Effector memory CD4-positive, alpha-beta T cell (primary cell): ENCODE measurements around the gene PCED1A.
"Not testable (repeated sequence)": the region's sequence is repeated elsewhere in the genome, so short reads cannot be mapped to it uniquely, and the experiment has no call there.

Experiments used
- DNase-seq, 3 donors: peaks; one replicate each; pipeline ENCODE4 v3.0.0-alpha.2; 2020
- H3K27ac ChIP-seq: 2 replicates; pipeline ENCODE4 v1.7.0; 2013; ENCODE audit warnings: mild to moderate bottlenecking, low read length, moderate library complexity; ENCODE audit not compliant: insufficient read depth, poor library complexity, severe bottlenecking
- H3K27me3 ChIP-seq: replicated peaks from 2 replicates; pipeline ENCODE4 v1.7.0; 2013; ENCODE audit warnings: mild to moderate bottlenecking, low read length; ENCODE audit not compliant: insufficient read depth, control insufficient read depth, poor library complexity, severe bottlenecking
- H3K36me3 ChIP-seq: 2 replicates; pipeline ENCODE4 v1.7.0; 2013; ENCODE audit warnings: mild to moderate bottlenecking, low read length, moderate library complexity; ENCODE audit not compliant: control insufficient read depth, insufficient read depth
- H3K4me1 ChIP-seq: 2 replicates; pipeline ENCODE4 v1.7.0; 2013; ENCODE audit warnings: low read length, mild to moderate bottlenecking; ENCODE audit not compliant: control insufficient read depth, insufficient read depth, poor library complexity, severe bottlenecking
- H3K4me3 ChIP-seq: 2 replicates; pipeline ENCODE4 v1.7.0; 2013; ENCODE audit warnings: low read length, low read depth, mild to moderate bottlenecking; ENCODE audit not compliant: insufficient read depth, poor library complexity, severe bottlenecking
- H3K9me3 ChIP-seq: 2 replicates; pipeline ENCODE4 v1.7.0; 2013; ENCODE audit warnings: mild to moderate bottlenecking, low read length, moderate library complexity; ENCODE audit not compliant: control insufficient read depth

Gene PCED1A

DNA sequence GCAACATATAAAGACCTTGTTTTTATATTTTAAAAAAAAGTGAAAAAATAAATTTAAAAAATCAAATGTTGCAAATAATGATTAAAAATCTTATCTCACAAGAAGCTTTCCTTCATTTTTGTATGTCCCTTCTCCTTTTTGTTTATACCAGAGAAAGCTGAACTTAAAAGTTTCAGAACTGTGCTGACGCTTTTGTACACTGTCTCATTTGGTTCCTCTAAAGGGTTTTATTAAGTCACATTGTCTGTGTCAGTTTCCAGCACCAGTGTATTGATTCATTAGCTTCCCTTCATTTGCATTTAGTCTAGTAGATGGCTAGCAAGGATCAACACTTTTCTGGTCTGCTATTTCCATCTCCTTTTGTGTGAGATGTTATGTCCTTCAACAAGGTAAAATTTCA, 6.7 kb downstream of the PCED1A start:
- Histone ChIP-seq H3K36me3 (no peaks in the 10 kb centered on the region), H3K4me3 (no peak overlapping the region), H3K9me3 (no peaks in the 10 kb centered on the region), H3K4me1 (no peaks in the 10 kb centered on the region), H3K27me3 (no peaks in the 10 kb centered on the region), H3K27ac (no peak overlapping the region)
- no peak for DNase-seq

- H3K36me3 ChIP-seq, H3K4me1 ChIP-seq, H3K27ac ChIP-seq, H3K27me3 ChIP-seq, H3K9me3 ChIP-seq, H3K4me3 ChIP-seq, DNase-seq: not testable (repeated sequence)
Observed at GRCh38 chr20:2831206-2831605, 9.2 kb downstream of the PCED1A start.

- Histone ChIP-seq H3K9me3 (no peaks in the 10 kb centered on the region), H3K27ac (no peak overlapping the region), H3K27me3 (no peaks in the 10 kb centered on the region), H3K4me3 (no peak overlapping the region), H3K4me1 (peaks cover 6% of the 10 kb centered on the region), H3K36me3 (no peaks in the 10 kb centered on the region)
- DNase-seq = no peak
Observed at GRCh38 chr20:2829376-2829775, 11.1 kb downstream of the PCED1A start.

DNA sequence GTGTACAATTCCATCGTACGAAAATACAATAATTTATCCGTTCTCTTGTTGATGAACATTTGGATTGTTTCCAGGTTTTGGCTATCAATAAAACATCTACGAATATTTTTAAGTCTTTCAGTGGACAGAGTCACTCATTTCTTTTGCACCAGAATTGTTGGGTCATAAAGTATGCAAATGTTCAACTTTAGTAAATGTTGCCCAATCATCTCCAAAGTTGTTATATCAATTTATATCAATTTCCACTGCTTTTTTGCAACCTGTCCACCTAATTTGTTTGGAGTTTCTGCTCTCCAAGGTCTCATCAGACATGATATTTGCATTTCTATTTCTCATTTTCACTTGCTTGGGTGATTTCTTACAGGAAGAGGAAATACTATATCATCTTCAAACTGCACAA, 13.8 kb downstream of the PCED1A start:
- no peak for DNase-seq
- H3K4me3 ChIP-seq = no peak overlapping the region
- no peak overlapping the region for H3K27ac ChIP-seq
- no peaks in the 10 kb centered on the region for H3K9me3 ChIP-seq
- H3K36me3 ChIP-seq = no peaks in the 10 kb centered on the region
- no peaks in the 10 kb centered on the region for H3K27me3 ChIP-seq
- H3K4me1 ChIP-seq = peaks cover 11% of the 10 kb centered on the region

DNA sequence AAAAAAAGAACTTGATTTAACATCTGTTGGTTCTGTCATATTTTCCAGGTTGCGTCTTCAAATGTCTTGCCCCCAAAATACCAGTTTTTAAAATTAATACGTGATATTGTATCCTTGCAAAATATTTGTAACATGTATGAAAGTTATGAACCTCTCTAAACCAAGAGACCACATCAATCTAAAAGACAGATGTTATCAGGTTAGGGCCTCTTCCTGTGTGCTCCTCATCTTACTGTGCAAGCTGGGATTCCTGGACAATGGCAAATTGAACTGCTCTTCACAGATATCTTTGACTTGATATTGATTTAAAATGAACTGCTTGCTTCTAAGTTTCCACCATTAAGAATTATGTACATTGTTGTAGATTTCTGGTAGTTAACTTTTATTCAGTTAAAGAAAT, 14.7 kb downstream of the PCED1A start:
- H3K36me3 ChIP-seq = no peaks in the 10 kb centered on the region
- H3K9me3 ChIP-seq = no peaks in the 10 kb centered on the region
- no peak overlapping the region for H3K4me3 ChIP-seq
- no peaks in the 10 kb centered on the region for H3K27me3 ChIP-seq
- H3K27ac ChIP-seq = no peak overlapping the region
- DNase-seq = no peak
- H3K4me1 ChIP-seq = peaks cover 19% of the 10 kb centered on the region

DNA sequence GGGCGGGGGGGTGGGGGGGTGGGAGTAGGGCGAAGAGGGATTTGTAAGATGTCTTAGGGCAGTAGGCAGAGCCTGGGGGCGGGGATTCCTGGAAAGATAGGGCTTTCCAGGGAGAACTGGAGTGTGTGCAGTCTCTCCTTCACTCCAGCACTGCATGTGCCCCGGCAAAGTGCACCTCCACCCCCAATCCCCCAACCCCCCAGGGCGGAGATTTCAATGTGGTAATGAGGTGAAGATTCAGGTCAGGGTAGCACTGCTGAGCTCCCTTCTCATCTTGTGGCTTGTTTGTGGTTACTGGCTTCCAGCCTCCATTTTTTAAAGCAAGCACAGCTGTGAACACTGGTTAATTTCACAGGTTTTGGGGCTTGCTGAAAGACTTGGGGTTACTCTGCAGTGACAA, 18.4 kb downstream of the PCED1A start:
- no peaks in the 10 kb centered on the region for H3K9me3 ChIP-seq
- peak; percentile 22 to 27 (median 24) for DNase-seq
- no peaks in the 10 kb centered on the region for H3K27me3 ChIP-seq
- H3K27ac ChIP-seq = no peak overlapping the region
- H3K4me1 ChIP-seq = peaks cover 24% of the 10 kb centered on the region
- no peaks in the 10 kb centered on the region for H3K36me3 ChIP-seq
- H3K4me3 ChIP-seq = peak overlapping the region; percentile 17

DNA sequence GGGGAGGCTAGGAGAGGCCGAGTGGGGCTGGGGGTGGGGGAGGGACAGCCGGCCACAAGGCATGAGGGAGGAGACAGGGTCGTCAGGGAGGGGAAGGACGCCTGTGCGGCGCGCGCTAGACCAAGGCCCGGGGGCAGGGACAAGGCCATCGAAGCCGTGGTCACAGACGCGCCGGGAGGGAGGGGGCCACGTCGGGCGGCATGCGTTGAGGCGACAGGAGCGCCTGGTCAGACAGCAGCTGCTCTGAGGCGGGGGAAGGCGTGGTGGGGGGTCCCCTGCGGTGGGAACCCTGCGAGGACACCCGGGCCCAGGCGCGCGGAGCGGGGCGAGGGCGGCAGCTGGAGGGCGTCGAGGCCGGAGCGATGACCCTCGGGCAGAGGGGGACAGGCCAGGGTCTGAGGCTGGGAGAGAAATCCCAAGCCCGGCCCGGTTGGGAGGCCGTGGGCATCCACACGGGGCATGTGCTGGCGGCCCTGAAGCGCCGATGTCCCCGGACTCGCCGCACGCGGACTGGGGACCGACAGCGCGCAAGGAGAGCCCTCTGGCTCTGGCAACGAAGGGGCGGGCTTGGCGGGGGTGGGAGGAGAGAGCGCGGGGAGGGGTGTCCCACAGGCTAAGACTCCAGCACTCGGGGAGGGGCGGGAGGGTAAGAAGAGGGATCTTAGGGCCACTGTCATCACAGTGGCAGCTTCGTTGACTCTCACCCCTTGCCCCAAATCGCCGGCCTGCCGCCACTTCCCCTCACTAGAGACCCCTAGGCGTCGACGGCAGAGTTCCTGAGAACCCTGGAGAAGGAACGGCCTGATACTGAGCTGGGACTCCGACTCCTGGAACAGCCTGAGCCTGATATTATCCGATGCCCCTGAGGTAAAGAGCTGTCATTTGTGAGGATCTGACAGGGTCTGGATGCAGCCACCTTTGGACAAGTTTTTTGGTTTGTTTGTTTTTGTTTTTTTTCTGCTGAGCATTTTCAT, 19.3 kb downstream of the PCED1A start:
- DNase-seq = no peak
- H3K27me3 ChIP-seq = no peaks in the 10 kb centered on the region
- H3K4me1 ChIP-seq = peaks cover 21% of the 10 kb centered on the region
- no peaks in the 10 kb centered on the region for H3K9me3 ChIP-seq
- H3K27ac ChIP-seq = no peak overlapping the region
- H3K36me3 ChIP-seq = no peaks in the 10 kb centered on the region
- no peak overlapping the region for H3K4me3 ChIP-seq

DNA sequence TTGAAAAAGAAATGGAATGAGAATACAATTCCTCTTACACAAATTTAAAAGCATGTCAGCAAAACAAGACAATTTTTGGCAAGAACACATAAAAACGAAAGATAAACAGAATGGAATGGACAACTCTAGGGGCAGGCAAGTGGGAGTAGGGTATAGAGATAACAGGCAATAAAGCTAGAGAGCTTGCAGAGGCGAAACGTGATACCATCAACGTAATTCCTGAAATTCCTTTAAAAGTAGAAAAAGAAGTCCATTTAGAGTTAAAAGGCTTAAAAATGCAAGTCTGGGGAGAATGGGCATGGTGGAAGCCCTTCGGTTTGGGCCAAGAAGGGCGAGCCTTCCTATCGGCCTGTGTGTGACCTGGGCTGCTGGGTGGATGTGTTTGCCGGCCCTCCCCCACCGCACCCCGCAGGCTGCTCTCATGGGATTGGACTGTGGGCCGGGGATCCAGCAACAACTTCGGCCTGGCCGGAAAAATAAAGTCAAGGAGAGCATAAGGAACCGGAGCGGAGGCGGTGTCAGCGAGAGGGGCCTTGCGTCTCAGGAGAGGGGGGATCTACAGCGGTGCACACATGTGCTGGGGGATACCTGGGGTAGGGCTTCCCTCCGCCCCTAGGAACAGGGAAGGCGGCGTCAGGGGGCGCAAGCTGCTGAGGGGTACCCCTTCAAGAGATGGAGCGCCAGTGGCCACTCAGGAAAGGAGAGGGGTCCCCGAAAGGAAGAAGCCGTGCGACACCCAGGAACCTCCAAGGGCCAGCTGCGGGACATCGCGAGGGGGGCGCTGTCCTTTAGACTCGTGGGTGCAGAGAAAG, 20.2 kb downstream of the PCED1A start:
- Histone ChIP-seq H3K9me3 (no peaks in the 10 kb centered on the region), H3K36me3 (no peaks in the 10 kb centered on the region), H3K4me3 (no peak overlapping the region), H3K27me3 (no peaks in the 10 kb centered on the region), H3K4me1 (peaks cover 18% of the 10 kb centered on the region), H3K27ac (no peak overlapping the region)
- DNase-seq = no peak

DNA sequence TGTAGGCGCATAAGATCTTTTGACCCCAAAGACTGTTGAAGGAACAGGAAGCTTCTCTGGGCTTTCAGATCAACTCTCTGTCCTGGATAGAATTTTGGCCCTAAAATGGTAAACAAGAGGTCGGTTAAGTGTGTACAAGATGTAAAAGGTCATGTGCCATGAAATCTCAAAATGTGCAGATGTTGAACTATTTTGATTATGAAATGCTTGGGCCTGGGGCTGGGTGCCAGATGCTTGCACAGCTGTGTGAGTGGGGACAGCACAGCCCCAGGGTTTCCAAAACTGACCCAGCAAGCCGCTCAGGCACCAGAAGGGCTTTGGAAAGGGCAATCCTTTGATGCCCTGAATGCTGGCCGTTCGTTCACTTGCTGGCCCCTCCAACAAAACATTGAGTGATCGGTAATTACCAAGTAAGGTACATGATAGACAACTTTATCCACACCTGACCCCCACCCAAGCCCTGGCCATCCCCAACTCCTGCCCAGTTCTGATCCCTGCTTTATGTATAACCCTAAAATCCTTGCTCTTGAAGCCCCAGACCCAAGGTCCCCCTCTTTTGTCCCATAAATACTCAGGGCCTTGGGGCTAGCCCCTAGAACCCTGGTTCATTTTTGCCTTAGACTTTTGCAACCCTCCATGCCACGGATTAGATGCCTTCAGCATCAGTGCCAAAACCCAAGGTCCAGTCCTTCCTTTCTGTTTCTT, 22.4 kb downstream of the PCED1A start:
- H3K4me1 ChIP-seq = peaks cover 18% of the 10 kb centered on the region
- H3K36me3 ChIP-seq = no peaks in the 10 kb centered on the region
- no peaks in the 10 kb centered on the region for H3K9me3 ChIP-seq
- H3K27me3 ChIP-seq = no peaks in the 10 kb centered on the region
- no peak overlapping the region for H3K27ac ChIP-seq
- no peak for DNase-seq
- H3K4me3 ChIP-seq = no peak overlapping the region
